Endometrial microvascular endothelial cells (primary cell): ENCODE data around the gene RPP25L. TPM values are rescaled to one million over a fixed set of nuclear protein-coding genes. Genes with fewer than 3 reads are reported as not detected.

Experiments used
- in situ Hi-C: cut with HindIII; loops from 2 replicates; pipeline ENCODE4 v1.10.0; 2017; ENCODE audit warnings: low sequenced_read_pairs, low pct_unique_long_range_greater_than_20kb; ENCODE audit errors: inconsistent ontology term
- total RNA-seq: library from RNA; depleted of rRNA; stranded (reverse); fragments of >200 nt; gene quantifications from one replicate; pipeline ENCODE4 v1.2.3, GENCODE V29; 2015; ENCODE audit errors: inconsistent ontology term

Gene RPP25L
- total RNA-seq, 1 donor from 2014 or later: 39.7 TPM

GRCh38 chr9:34575241-34575640 is 36.7 kb downstream of the RPP25L start:
- in situ Hi-C loops: no loop called here

DNA sequence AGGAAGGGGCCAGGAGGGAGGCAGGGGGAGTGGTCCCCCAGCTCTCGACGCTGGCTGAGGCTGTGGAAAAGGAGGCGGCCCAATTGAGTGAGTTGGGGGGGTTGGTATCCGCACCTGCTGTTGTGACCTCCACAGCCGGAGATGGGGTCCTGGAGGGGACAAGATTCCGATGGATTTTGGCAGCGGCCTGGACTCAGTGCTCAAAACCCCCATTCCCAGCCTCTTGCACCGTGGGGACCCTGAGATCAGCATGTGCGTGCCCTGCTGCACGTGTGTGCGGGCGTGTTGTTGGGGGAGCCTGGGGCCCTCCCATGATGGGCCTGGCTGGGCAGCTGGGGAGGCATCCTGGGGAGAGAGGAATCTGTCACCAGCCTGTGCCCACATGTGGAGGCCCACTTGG is 37.3 kb downstream of the RPP25L start:
- in situ Hi-C loops: no loop called here

GRCh38 chr9:34573599-34574325 is 38.1 kb downstream of the RPP25L start:
- in situ Hi-C loops: no loop called here

GRCh38 chr9:34572628-34573027 is 39.3 kb downstream of the RPP25L start:
- in situ Hi-C loops: no loop called here

DNA sequence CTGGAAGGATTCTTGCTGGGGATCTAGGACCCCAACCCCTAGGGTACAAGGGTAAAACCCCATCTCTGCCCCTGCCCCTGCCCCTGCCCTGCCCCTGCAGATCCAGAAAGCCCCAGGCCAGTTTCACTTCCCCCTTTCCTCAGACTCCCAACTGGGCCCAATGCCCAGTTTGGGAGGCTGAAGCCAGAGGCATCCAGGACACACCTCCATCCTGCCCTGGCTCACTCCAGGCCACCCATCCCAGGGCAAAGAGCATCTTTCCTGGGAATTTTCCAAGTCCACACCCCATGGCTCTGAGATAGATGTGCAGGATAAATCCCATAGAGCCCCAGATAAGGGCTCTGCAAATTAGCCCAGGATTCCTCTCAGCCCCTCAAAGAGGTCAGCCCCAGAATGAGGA is 39.8 kb downstream of the RPP25L start:
- in situ Hi-C loops: no loop called here

DNA sequence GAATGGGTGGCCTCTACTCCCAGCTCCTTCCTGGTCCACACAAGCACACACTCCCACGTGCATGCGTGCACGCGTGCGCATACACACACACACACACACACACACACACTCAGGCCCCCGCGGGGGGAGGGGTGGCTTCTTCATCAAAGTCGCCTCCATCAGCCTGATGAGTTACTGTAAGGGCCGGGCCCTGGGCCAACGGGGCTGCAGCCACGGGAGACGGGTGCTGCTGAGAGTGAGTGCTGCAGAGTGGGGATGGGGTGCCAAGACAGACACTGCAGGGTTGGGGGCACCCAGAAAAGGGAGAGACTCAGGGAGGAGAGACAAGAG is 40.5 kb downstream of the RPP25L start:
- in situ Hi-C loops: no loop called here

- in situ Hi-C loops: no loop called here
Measured at GRCh38 chr9:34570809-34571480, 41.0 kb downstream of the RPP25L start.

- in situ Hi-C loops: no loop called here
Measured at GRCh38 chr9:34570376-34570775, 41.5 kb downstream of the RPP25L start.

DNA sequence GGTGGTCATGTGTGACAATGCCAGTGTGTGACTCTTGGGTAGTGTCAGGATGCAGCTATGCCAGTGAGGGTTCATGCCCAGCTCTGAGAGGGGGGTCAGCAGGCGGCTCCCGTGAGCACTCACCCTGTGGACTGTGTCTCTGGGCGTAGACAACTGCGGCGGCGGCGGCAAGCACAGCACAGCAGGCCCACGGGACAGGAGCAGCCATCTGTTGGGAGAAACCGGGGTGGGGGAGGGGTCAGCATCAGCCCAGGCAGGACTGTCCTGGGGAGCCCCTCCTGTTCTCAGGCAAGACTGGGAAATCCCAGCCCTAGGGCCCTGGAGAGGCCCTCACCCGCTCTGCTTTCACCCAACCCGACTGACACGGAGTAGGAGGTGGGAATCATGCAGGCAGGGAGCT is 43.1 kb downstream of the RPP25L start:
- in situ Hi-C loops: no loop called here

DNA sequence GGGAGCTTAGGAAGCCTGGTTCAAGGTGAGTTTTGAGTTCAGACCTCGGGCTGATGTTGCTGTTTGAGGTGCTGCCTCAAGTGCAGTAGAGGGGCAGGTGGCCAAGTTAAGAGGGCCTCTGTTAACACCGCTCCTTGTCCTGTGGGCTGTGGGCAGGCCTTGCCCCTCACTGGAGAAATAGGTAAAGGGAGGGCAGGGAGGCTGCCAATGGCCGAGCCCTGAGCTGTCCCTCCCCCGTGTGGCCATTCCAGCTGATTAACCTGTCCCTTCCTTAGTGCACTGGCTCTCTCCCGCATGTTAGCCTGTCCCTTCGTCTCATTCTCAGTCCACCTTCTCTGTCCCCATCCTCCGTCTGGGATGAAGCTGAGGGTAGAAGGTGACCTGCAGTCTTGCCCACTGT is 43.8 kb downstream of the RPP25L start:
- in situ Hi-C loops: no loop called here

- in situ Hi-C loops: no loop called here
Measured at GRCh38 chr9:34566972-34567371, 44.9 kb downstream of the RPP25L start.

DNA sequence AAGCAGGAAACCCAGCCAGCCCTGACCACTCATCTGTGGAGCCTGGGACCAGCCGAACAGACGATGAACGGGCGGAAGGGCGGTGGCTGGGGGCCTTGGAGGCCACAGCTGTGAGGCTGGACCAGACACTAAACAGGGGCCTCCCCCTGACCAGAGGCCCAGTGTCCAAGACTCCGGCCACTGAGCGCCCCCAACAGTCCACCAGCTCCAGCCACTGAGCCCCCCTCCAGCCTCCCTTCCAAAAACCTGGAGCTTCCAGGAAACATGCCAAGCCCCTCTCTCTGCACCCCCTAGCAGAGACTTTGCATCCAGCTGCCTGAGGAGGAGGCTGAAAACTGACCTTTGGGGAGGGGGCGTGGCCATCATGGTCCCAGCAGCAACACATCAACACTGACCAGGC is 45.6 kb downstream of the RPP25L start:
- in situ Hi-C loops: no loop called here

GRCh38 chr9:34565856-34566255 is 46.0 kb downstream of the RPP25L start:
- in situ Hi-C loops: no loop called here

DNA sequence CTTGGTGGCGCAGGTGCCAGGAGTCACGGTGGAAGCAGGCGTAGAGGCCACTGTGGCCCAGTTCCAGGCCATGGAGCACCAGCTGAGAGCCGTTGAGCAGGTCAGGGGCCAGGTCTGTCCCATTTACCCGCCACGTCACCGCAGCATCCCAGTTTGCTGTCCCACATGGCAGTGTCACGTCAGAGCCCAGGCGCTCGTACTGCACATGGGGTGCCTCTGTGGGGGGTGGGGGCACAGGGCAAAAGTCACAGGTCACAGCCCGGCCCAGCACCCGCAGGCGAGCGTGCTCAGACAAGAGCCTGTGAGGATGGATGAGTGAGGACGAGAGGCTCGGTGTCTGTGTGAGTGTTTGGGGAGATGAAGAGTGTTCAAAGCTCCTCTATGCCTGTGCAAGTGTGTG is 47.3 kb downstream of the RPP25L start:
- in situ Hi-C loops: no loop called here

GRCh38 chr9:34563262-34563661 is 48.6 kb downstream of the RPP25L start:
- in situ Hi-C loops: no loop called here

GRCh38 chr9:34562135-34562745 is 49.7 kb downstream of the RPP25L start:
- in situ Hi-C loops: no loop called here

DNA sequence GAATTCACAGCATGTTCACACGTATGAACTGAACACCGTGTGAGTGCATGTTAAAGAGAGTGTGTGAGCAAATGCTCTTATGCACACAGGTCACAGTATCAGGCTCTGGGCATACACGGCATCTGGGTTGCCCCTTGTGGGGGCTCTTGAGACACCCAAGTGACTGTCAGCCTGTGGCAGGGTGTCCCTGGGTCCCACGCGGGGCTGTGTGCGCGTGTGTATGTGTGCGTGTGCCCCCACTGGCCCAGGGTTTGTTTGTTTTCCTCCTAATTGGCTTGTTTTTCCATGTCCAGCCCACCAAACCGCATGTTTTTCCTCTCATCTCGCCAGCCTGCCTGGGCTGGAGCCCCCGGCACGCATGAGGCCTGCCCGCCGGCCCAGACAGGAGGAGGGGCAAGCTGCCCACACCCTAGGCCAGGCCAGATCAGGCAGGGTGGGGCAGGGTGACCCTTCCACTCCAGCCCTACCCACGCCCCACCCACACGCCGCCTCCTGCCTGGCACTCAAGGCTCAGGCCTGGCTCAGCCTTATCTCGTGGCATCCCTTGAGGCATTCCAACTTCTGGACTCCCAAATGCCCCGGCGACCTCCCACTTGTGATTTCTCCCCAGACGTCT is 51.2 kb downstream of the RPP25L start:
- in situ Hi-C loops: no loop called here
